Stomach (tissue), 9 donors: ENCODE data around the gene PCGF2. TPM values are rescaled to one million over a fixed set of nuclear protein-coding genes. Genes with fewer than 3 reads are reported as not detected.
A peak's percentile ranks its signal among the peaks of the same experiment; 100 is the strongest.

Experiments used
- DNase-seq, 2 donors: peaks; one replicate each; pipeline versions ENCODE4 v3.0.0 to v3.0.0-alpha.2; 2013 to 2019
- H3K27ac ChIP-seq, 5 donors: fragments of 200-600 bp in 4 of 5; sonication (generic) in 4 of 5; one replicate each; pipeline ENCODE4 v1.5.1; 2013 to 2019; ENCODE audit warnings: mild to moderate bottlenecking in 1 of 5, moderate library complexity in 1 of 5
- H3K27me3 ChIP-seq, 3 donors: fragments of 200-600 bp; sonication (generic); one replicate each; pipeline ENCODE4 v1.5.1; 2017 to 2019; ENCODE audit warnings: mixed run types in 1 of 3
- H3K36me3 ChIP-seq, 4 donors: fragments of 200-600 bp; sonication (generic); 1 replicate in 3 of 4; 2 replicates in 1 of 4; pipeline ENCODE4 v1.5.1; 2016 to 2019
- H3K4me1 ChIP-seq, 4 donors: fragments of 200-600 bp; sonication (generic); one replicate each; pipeline ENCODE4 v1.5.1; 2016 to 2019
- H3K4me3 ChIP-seq, 4 donors: fragments of 200-600 bp; sonication (generic) in 3 of 4; one replicate each; pipeline ENCODE4 v1.5.1; 2016 to 2019; ENCODE audit warnings: mild to moderate bottlenecking in 1 of 4
- H3K9me3 ChIP-seq, 4 donors: fragments of 200-600 bp; sonication (generic); one replicate each; pipeline ENCODE4 v1.5.1; 2016 to 2019
- EP300 ChIP-seq: sonication (generic); formaldehyde crosslinking; IDR thresholded peaks from one replicate; pipeline ENCODE4 v1.6.1; 2017; ENCODE audit warnings: antibody characterized with exemption
- POLR2A ChIP-seq, 4 donors: fragments of 450-650 bp; IDR thresholded peaks; one replicate each; pipeline ENCODE4 v1.6.1; 2016; ENCODE audit warnings: antibody characterized with exemption in 4 of 4, control low read depth in 2 of 4, mild to moderate bottlenecking in 1 of 4, moderate library complexity in 1 of 4
- POLR2AphosphoS5 ChIP-seq, 3 donors: sonication (generic); formaldehyde crosslinking; IDR thresholded peaks; one replicate each; pipeline ENCODE4 v1.6.1; 2016; ENCODE audit warnings: antibody characterized with exemption in 3 of 3
- WGBS, 5 donors: extraction: QIAGEN DNeasy Blood & Tissue Kit in 3 of 5; methylation state at CpG; one replicate each; pipeline versions ENCODE4 v1.1.5 to v1.1.7; 2013 to 2018; 5-methylcytosine and 5-hydroxymethylcytosine counted together
- intact Hi-C: fragments of 100-400 bp; cut with DNase I; formaldehyde crosslinking; loops from one replicate; pipeline ENCODE4 v1.15.1; 2023; ENCODE audit warnings: low total_unique reads
- polyA plus RNA-seq, 3 donors: library from polyadenylated mRNA; stranded (reverse); fragments of 200-250 nt; gene quantifications; one replicate each; pipeline ENCODE4 v1.2.3, GENCODE V29; 2013
- total RNA-seq, 5 donors: library from RNA; depleted of rRNA; stranded (reverse); fragments of >200 nt; gene quantifications; one replicate each; pipeline versions ENCODE4 v1.1.0 to v1.2.3, GENCODE V29; 2014 to 2016
- TF ChIP-seq, protein P1 (sequence below), 7 experiments: fragments of 450-650 bp in 4 of 7; fragments of 200-600 bp in 3 of 7; sonication (generic) in 3 of 7; IDR thresholded peaks; one replicate each; pipeline ENCODE4 v1.5.1; 2016 to 2019; ENCODE audit warnings: antibody characterized with exemption in 7 of 7, control low read depth in 2 of 7, mild to moderate bottlenecking in 1 of 7
- donor health status: healthy with polysubstance abuse.
- donor health status: Bipolar disorder and iron deficiency.
- donor health status: healthy.

The PCGF2 gene
- total and polyA plus RNA-seq, 8 donors = 5.8 to 62.8 (median 27.6) TPM

DNA sequence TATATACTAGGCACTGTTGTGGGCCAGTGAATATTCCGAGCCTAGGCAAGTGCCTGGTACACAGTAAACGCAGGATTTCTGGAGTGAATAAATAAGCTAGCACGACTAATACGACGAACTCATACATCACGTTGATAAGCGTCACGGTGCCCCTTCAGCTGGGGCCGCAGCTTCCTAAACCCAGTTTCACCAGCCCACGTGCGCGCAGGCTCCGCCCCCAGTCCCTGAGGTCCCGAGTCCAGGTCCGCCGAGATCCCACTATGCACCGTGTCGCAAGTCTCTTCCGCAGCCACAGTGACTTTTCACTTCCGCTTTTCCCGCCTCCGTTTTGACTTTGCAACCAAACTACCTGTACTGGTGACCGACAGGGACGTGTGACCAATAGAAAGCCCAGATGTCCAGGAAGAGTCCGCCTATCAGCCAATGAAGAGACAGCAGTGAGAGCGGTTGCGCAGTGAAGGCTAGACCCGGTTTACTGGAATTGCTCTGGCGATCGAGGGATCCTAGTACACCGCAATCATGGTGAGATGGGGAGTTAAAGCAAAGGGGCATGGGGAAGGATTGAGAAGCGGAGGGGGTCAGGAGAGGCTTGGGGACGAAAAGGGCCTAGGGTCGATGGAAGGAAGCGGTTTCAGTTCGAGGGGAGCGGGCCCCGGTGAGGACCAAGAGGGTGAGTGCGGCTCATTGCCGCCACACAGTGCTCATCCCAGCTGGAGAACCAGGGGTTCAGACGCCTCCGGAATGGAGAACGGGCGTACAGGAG lies 4.4 kb upstream of the PCGF2 start, which contains the start of gene PSMB3:
TSS of gene PSMB3 (plus strand) at position 434 of the 763 bp plus-strand sequence. CDS start at position 520, 86 bp downstream.
- TF ChIP-seq, protein P1, sequence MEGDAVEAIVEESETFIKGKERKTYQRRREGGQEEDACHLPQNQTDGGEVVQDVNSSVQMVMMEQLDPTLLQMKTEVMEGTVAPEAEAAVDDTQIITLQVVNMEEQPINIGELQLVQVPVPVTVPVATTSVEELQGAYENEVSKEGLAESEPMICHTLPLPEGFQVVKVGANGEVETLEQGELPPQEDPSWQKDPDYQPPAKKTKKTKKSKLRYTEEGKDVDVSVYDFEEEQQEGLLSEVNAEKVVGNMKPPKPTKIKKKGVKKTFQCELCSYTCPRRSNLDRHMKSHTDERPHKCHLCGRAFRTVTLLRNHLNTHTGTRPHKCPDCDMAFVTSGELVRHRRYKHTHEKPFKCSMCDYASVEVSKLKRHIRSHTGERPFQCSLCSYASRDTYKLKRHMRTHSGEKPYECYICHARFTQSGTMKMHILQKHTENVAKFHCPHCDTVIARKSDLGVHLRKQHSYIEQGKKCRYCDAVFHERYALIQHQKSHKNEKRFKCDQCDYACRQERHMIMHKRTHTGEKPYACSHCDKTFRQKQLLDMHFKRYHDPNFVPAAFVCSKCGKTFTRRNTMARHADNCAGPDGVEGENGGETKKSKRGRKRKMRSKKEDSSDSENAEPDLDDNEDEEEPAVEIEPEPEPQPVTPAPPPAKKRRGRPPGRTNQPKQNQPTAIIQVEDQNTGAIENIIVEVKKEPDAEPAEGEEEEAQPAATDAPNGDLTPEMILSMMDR (IDR thresholded peaks at IDR 0.05) = peak in 1 of 7 experiments; percentile 9
- peak in 2 of 4 donors; percentile 7 to 39 for TF ChIP-seq POLR2A (IDR thresholded peaks at IDR 0.05)
- peak; percentile 54 to 92 (median 75) for TF ChIP-seq POLR2AphosphoS5 (IDR thresholded peaks at IDR 0.05)
- TF ChIP-seq EP300 = no peak
- Histone ChIP-seq H3K4me1 (peaks cover 45 to 68% (median 61%) of the 10 kb centered on the region in 4 donors), H3K36me3 (peaks cover 25 to 37% (median 32%) of the 10 kb centered on the region in 4 donors), H3K27ac (peak within 1 kb of the TSS; percentile 85 to 94 (median 93)), H3K4me3 (peak within 1 kb of the TSS; percentile 71 to 98 (median 90)), H3K27me3 (peaks cover 0 to 33% (median 15%) of the 10 kb centered on the region in 3 donors), H3K9me3 (no peaks in the 10 kb centered on the region)
- 0 to 1% (median 0%) methylated on average over 32 to 44 of the region's 44 CpGs for WGBS, 5 donors
- intact Hi-C loops = no loop called here
- peak; percentile 97 to 99 for DNase-seq

DNA sequence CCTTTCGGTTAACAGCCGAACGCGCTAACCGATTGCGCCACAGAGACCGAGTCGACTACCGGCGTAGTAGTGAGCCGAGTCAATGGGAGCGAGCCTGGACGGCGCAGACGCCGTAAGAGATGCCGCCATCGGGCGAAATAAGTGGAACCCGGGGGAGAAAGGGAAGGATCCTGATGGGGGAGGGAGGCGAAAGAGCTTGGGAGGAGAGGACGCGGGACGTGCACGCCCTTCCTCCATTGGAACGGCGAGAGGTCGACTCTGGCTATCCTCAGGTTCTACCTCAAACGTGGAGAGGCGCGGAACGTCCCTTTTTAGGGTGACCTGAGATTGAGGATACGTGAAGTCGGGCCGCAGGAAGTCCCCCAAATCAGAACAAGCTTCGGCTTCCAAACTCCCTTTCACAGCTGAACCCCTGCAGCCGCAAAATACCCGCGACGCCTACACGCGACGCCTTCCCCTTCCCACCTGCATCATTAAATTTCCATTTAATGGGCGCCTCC lies 3.7 kb upstream of the PCGF2 start:
- WGBS, 5 donors = 0 to 1% (median 0%) methylated on average over 43 to 44 of the region's 44 CpGs
- Histone ChIP-seq H3K4me3 (peak overlapping the region; percentile 71 to 98 (median 90)), H3K4me1 (peaks cover 51 to 74% (median 67%) of the 10 kb centered on the region in 4 donors), H3K36me3 (peaks cover 19 to 30% (median 25%) of the 10 kb centered on the region in 4 donors), H3K9me3 (no peaks in the 10 kb centered on the region), H3K27me3 (peaks cover 0 to 39% (median 15%) of the 10 kb centered on the region in 3 donors), H3K27ac (peak overlapping the region; percentile 77 to 94 (median 93))
- peak; percentile 28 to 79 (median 38) for TF ChIP-seq POLR2AphosphoS5 (IDR thresholded peaks at IDR 0.05)
- TF ChIP-seq POLR2A (IDR thresholded peaks at IDR 0.05) = no peak
- intact Hi-C loops = no loop called here
- DNase-seq = peak; percentile 84 to 96

DNA sequence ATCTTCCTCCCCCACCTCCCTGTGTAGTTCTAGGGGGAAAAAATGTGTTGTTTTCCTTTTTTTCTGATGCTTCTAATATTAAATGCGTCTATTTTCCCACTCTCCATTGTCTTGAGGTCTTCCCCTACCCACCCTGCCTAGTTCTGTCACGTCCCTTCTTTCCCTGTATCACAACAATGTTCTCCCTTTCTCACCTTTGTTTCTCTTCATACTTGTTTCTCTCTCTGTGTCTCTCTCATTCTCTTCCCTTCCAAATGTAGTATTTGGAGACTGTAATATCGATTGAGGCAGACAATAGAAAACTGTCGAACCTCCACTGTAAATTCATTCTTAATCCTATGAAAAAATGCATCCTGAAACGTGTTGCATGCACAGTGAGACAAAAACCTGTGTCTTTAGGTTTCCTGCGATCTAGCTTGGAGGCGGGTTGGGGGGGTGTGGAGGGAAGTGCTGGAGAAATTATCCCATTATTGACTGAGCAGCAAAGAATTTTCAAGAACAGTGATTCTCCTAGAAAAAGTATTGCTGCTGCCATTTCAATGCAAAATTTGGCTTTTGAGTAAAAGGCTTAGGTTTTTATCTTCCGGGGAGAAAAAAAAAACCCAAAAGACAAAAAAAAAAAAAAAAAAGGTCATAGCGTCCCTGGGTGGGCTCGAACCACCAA lies 3.1 kb upstream of the PCGF2 start:
- H3K27me3 ChIP-seq = peaks cover 0 to 45% (median 15%) of the 10 kb centered on the region in 3 donors
- H3K36me3 ChIP-seq = peaks cover 14 to 24% (median 20%) of the 10 kb centered on the region in 4 donors
- WGBS, 5 donors = 1 to 6% (median 4%) methylated on average over 10 of the region's 10 CpGs
- peak overlapping the region; percentile 71 to 98 (median 90) for H3K4me3 ChIP-seq
- H3K4me1 ChIP-seq = peaks cover 57 to 80% (median 73%) of the 10 kb centered on the region in 4 donors
- H3K27ac ChIP-seq = peak overlapping the region in 4 of 5 donors; percentile 90 to 94 (median 93)
- no peak for DNase-seq
- H3K9me3 ChIP-seq = no peaks in the 10 kb centered on the region
- intact Hi-C loops = no loop called here
- TF ChIP-seq, protein P1 (IDR thresholded peaks at IDR 0.05) = no peak
- TF ChIP-seq POLR2AphosphoS5 (IDR thresholded peaks at IDR 0.05) (no peak), EP300 (no peak), POLR2A (IDR thresholded peaks at IDR 0.05) (no peak)

DNA sequence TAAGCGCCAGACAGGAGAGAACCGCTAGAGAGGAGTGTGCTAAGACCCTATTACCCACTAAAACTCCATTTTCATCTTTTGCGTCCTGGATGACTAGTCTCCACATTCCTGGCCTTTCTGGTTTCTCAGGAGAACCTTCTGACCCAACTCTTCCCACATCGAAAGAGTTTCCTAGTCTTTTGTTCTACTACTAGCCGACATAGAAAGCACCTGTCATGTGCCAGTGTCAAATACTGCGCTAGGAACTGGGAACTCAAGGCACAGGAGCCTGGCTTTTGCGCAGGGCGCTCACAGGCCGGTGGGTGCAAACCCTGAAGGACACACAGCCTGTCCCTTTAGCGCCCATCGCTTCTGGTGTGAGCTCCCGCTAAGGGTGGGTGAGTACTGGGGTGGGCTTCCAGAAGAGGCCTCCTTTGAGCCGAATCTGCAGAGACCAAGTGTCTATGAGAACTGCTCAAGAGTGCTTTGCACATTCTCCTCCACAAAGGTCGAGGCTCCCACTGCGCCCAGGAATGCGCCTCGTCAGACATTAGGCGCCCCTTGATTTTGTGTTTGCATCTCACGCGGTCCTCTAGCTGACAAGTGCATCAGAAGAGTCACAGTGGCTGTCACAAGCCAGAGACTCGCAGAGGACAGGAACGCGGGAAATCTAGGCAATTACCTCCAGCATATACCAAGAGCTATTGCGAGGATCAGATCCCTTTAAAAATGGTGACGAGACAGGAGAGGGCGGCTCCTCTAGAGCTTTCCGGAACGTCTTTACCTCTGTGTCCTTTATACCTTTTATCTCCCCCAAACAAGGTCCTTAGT lies 2.4 kb upstream of the PCGF2 start:
- no peak for DNase-seq
- peak overlapping the region; percentile 89 to 94 (median 93) for H3K27ac ChIP-seq
- peak overlapping the region; percentile 83 to 98 (median 86) for H3K4me3 ChIP-seq

More for the DNA sequence above, 2.4 kb upstream of the PCGF2 start:
- H3K27me3 ChIP-seq = peaks cover 0 to 45% (median 15%) of the 10 kb centered on the region in 3 donors
- H3K36me3 ChIP-seq = peaks cover 9 to 17% (median 12%) of the 10 kb centered on the region in 4 donors
- H3K9me3 ChIP-seq = no peaks in the 10 kb centered on the region
- 22 to 38% (median 27%) methylated on average over 25 to 28 of the region's 28 CpGs for WGBS, 5 donors
- intact Hi-C loops = no loop called here
- TF ChIP-seq EP300 (no peak), POLR2AphosphoS5 (IDR thresholded peaks at IDR 0.05) (no peak), POLR2A (IDR thresholded peaks at IDR 0.05) (no peak)
- TF ChIP-seq, protein P1 (IDR thresholded peaks at IDR 0.05) = no peak
- peaks cover 65 to 87% (median 80%) of the 10 kb centered on the region in 4 donors for H3K4me1 ChIP-seq
